Measurements from ENCODE around the gene PRKCI.

DNA sequence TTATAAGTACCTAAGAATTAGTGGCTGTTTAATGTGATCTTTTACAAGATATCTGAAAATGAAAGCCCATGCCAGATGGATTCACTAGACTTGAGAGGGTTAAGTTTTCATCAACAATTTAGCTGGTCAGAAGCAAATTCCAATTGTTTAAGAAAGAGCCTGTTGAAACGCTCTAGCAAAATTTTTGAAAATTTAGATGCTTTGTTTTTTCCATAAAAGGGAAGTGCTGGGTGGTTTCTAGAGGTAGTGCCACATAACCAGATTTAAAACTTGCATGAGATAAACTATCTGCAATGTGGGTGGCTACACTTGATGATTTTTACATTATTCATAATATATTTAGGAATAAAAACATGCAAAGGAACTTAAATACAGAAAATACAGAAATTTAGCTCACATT lies 86.8 kb downstream of the PRKCI start:
- TF ChIP-seq KLF16 (tag by site-specific recombination; IDR thresholded peaks at IDR 0.05) (no peak), ELK4 (IDR thresholded peaks at IDR 0.05; ENCODE audit: borderline replicate concordance, low read depth, low read length) (no peak), ZNF184 (tag by site-specific recombination; IDR thresholded peaks at IDR 0.05) (no peak), ZNF114 (tag by site-specific recombination; IDR thresholded peaks at IDR 0.05) (no peak), ZNF292 (tag by site-specific recombination; IDR thresholded peaks at IDR 0.05; ENCODE audit: borderline replicate concordance, low read depth) (no peak), ZNF16 (tag by site-specific recombination; IDR thresholded peaks at IDR 0.05; ENCODE audit: low read depth) (no peak), ZNF394 (tag by site-specific recombination; IDR thresholded peaks at IDR 0.05; ENCODE audit: borderline replicate concordance) (no peak)
- TF ChIP-seq, protein P1, sequence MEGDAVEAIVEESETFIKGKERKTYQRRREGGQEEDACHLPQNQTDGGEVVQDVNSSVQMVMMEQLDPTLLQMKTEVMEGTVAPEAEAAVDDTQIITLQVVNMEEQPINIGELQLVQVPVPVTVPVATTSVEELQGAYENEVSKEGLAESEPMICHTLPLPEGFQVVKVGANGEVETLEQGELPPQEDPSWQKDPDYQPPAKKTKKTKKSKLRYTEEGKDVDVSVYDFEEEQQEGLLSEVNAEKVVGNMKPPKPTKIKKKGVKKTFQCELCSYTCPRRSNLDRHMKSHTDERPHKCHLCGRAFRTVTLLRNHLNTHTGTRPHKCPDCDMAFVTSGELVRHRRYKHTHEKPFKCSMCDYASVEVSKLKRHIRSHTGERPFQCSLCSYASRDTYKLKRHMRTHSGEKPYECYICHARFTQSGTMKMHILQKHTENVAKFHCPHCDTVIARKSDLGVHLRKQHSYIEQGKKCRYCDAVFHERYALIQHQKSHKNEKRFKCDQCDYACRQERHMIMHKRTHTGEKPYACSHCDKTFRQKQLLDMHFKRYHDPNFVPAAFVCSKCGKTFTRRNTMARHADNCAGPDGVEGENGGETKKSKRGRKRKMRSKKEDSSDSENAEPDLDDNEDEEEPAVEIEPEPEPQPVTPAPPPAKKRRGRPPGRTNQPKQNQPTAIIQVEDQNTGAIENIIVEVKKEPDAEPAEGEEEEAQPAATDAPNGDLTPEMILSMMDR (tag by site-specific recombination; IDR thresholded peaks at IDR 0.05), result no peak

Measured in HEK293 (cell line).